Uterine smooth muscle cell (primary cell): ENCODE data around the gene N4BP2L1. TPM values are rescaled to one million over a fixed set of nuclear protein-coding genes. Genes with fewer than 3 reads are reported as not detected.

Experiments used
- total RNA-seq: library from RNA; depleted of rRNA; stranded (reverse); fragments of >200 nt; gene quantifications from 2 replicates; pipeline ENCODE4 v1.2.3, GENCODE V29; 2014

The N4BP2L1 gene
- 2.0 and 2.5 TPM in 2 replicates for total RNA-seq

GRCh38 chr13:32427852-32428580, at the start of gene N4BP2L1:
TSS of gene N4BP2L1 (minus strand) at chr13:32428130. CDS start at chr13:32428082, 48 bp downstream.

Other genes starting within 250 kb of the N4BP2L1 start
- not detected in 2 replicates for gene ZAR1L, start 112.8 kb downstream of the N4BP2L1 start, total RNA-seq
- 5.2 and 16.0 TPM in 2 replicates for gene BRCA2, start 112.6 kb downstream of the N4BP2L1 start, total RNA-seq
- gene N4BP2L2, start 110.7 kb upstream of the N4BP2L1 start, total RNA-seq, result 102 and 107 TPM in 2 replicates
- gene PDS5B, start 158.3 kb upstream of the N4BP2L1 start, total RNA-seq, result 31.7 and 34.0 TPM in 2 replicates